IMR-90 (cell line): ENCODE results near the gene IDH3G. TPM values are rescaled to one million over a fixed set of nuclear protein-coding genes. Genes with fewer than 3 reads are reported as not detected.

Source experiments
- ATAC-seq: fragments of 200-7000 bp; cut with Tn5 transposase; 2 replicates; pipeline ENCODE4 v1.9.1; 2020; ENCODE audit warnings: low read depth, mild to moderate bottlenecking, moderate library complexity
- BruUV-seq: library from RNA; stranded (reverse); fragments of 400-500 nt; replicated peaks from 2 replicates; lab custom pipeline; 2021; lab: Mats Ljungman, UMichigan
- CTCF ChIA-PET: fragments of 300-600 bp; formaldehyde crosslinking; extraction: SDS; loops from one replicate; lab custom pipeline; 2021; ENCODE audit warnings: antibody characterized with exemption; lab: Yijun Ruan, JAX
- POLR2A ChIA-PET: fragments of 300-600 bp; sonication (Branson Sonifier 250); formaldehyde crosslinking; loops from one replicate; lab custom pipeline; 2022; ENCODE audit warnings: antibody characterized with exemption; ENCODE audit not compliant: unreplicated experiment; lab: Charles Lee
- DNase-seq: peaks from one replicate; pipeline ENCODE4 v3.0.0; 2013
- H2AFZ ChIP-seq: replicated peaks from 2 replicates; pipeline ENCODE3; 2013; ENCODE audit warnings: low read length, mild to moderate bottlenecking; ENCODE audit not compliant: poor library complexity
- H2AK5ac ChIP-seq: 2 replicates; pipeline ENCODE4 v1.6.1; 2013; ENCODE audit warnings: low read depth, low read length, inconsistent platforms
- H2AK9ac ChIP-seq: replicated peaks from 2 replicates; pipeline ENCODE3; 2013; ENCODE audit warnings: mild to moderate bottlenecking, low read depth, low read length, moderate library complexity; ENCODE audit not compliant: poor library complexity
- H2BK120ac ChIP-seq: 2 replicates; pipeline ENCODE4 v1.6.1; 2013; ENCODE audit warnings: low read depth, low read length, inconsistent platforms
- H2BK15ac ChIP-seq: 3 replicates; pipeline ENCODE4 v1.6.1; 2013; ENCODE audit warnings: low read depth, low read length, inconsistent platforms
- H2BK20ac ChIP-seq: 2 replicates; pipeline ENCODE4 v1.6.1; 2013; ENCODE audit warnings: low read depth, mild to moderate bottlenecking, inconsistent platforms, low read length, moderate library complexity
- H2BK5ac ChIP-seq: 2 replicates; pipeline ENCODE4 v1.6.1; 2013; ENCODE audit warnings: mild to moderate bottlenecking, low read depth, low read length, inconsistent platforms; ENCODE audit not compliant: poor library complexity, severe bottlenecking
- H3K14ac ChIP-seq: replicated peaks from 2 replicates; pipeline ENCODE4 v1.6.1; 2013; ENCODE audit warnings: low read depth, low read length, inconsistent platforms
- H3K18ac ChIP-seq: 2 replicates; pipeline ENCODE4 v1.6.1; 2013; ENCODE audit warnings: low read depth, low read length, control low read depth
- H3K23ac ChIP-seq: 2 replicates; pipeline ENCODE4 v1.6.1; 2013; ENCODE audit warnings: low read depth, low read length, inconsistent platforms
- H3K27ac ChIP-seq: 2 replicates; pipeline ENCODE4 v1.5.1; 2013; ENCODE audit warnings: mild to moderate bottlenecking, control low read depth, low read length; ENCODE audit not compliant: insufficient read depth
- H3K27me3 ChIP-seq: 2 replicates; pipeline ENCODE4 v1.6.1; 2013; ENCODE audit warnings: low read length; ENCODE audit not compliant: control insufficient read depth, insufficient read depth
- H3K36me3 ChIP-seq: 2 replicates; pipeline ENCODE4 v1.6.1; 2013; ENCODE audit warnings: low read length, mixed read lengths; ENCODE audit not compliant: control insufficient read depth, insufficient read depth
- H3K4ac ChIP-seq: 2 replicates; pipeline ENCODE4 v1.6.1; 2013; ENCODE audit warnings: low read depth, low read length, inconsistent platforms
- H3K4me1 ChIP-seq: 2 replicates; pipeline ENCODE4 v1.6.1; 2013; ENCODE audit warnings: low read length, mixed read lengths; ENCODE audit not compliant: control insufficient read depth, insufficient read depth
- H3K4me2 ChIP-seq: 2 replicates; pipeline ENCODE4 v1.6.1; 2013; ENCODE audit warnings: low read depth, mild to moderate bottlenecking, control low read depth, low read length, moderate library complexity
- H3K4me3 ChIP-seq: 2 replicates; pipeline ENCODE4 v1.5.1; 2013; ENCODE audit warnings: low read depth, mild to moderate bottlenecking, control low read depth, low read length, moderate library complexity; ENCODE audit not compliant: insufficient read depth
- H3K56ac ChIP-seq: 2 replicates; pipeline ENCODE4 v1.6.1; 2013; ENCODE audit warnings: low read length, inconsistent platforms; ENCODE audit not compliant: insufficient read depth; ENCODE audit errors: extremely low read depth
- H3K79me1 ChIP-seq, 2 experiments: 2 replicates each; pipeline ENCODE4 v1.6.1; 2013; ENCODE audit warnings: low read length in 2 of 2, inconsistent platforms in 1 of 2, low read depth in 1 of 2
- H3K9ac ChIP-seq: 2 replicates; pipeline ENCODE4 v1.6.1; 2013; ENCODE audit warnings: low read depth, low read length, control low read depth
- H3K9me1 ChIP-seq: 2 replicates; pipeline ENCODE4 v1.6.1; 2013; ENCODE audit warnings: low read length, inconsistent platforms; ENCODE audit not compliant: insufficient read depth
- H3K9me3 ChIP-seq: 2 replicates; pipeline ENCODE4 v1.6.1; 2013; ENCODE audit warnings: low read length; ENCODE audit not compliant: control insufficient read depth, insufficient read depth
- H4K20me1 ChIP-seq: 2 replicates; pipeline ENCODE4 v1.6.1; 2013; ENCODE audit warnings: low read length, inconsistent platforms; ENCODE audit not compliant: insufficient read depth
- H4K5ac ChIP-seq: 2 replicates; pipeline ENCODE4 v1.6.1; 2013; ENCODE audit warnings: mild to moderate bottlenecking, low read depth, low read length, control low read depth
- H4K8ac ChIP-seq, 2 experiments: 2 replicates each; pipeline ENCODE4 v1.6.1; 2013; ENCODE audit warnings: low read depth in 2 of 2, low read length in 2 of 2, control low read depth in 1 of 2, inconsistent platforms in 1 of 2
- H4K91ac ChIP-seq: 2 replicates; pipeline ENCODE4 v1.6.1; 2013; ENCODE audit warnings: low read depth, low read length, inconsistent platforms; ENCODE audit not compliant: insufficient read depth
- BHLHE40 ChIP-seq: fragments of 150-350 bp; IDR thresholded peaks from 2 replicates; pipeline ENCODE4 v1.6.1; 2016; ENCODE audit warnings: mild to moderate bottlenecking, low read depth, low read length
- CHD1 ChIP-seq: IDR thresholded peaks from 2 replicates; pipeline ENCODE4 v1.6.1; 2012; ENCODE audit warnings: low read depth, low read length, improper control_type of control experiment
- ELK1 ChIP-seq: fragments of 150-350 bp; IDR thresholded peaks from 2 replicates; pipeline ENCODE4 v1.6.1; 2016; ENCODE audit warnings: low read depth, mild to moderate bottlenecking, low read length, moderate library complexity, borderline replicate concordance
- MAFK ChIP-seq: IDR thresholded peaks from 2 replicates; pipeline ENCODE4 v1.6.1; 2012; ENCODE audit warnings: low read depth, low read length, improper control_type of control experiment
- MXI1 ChIP-seq: IDR thresholded peaks from 2 replicates; pipeline ENCODE4 v1.6.1; 2012; ENCODE audit warnings: low read depth, mild to moderate bottlenecking, low read length, moderate library complexity, borderline replicate concordance
- RAD21 ChIP-seq: IDR thresholded peaks from 2 replicates; pipeline ENCODE4 v1.6.1; 2012; ENCODE audit warnings: low read length, improper control_type of control experiment
- RCOR1 ChIP-seq: IDR thresholded peaks from 2 replicates; pipeline ENCODE4 v1.6.1; 2012; ENCODE audit warnings: mild to moderate bottlenecking, low read length, improper control_type of control experiment; ENCODE audit not compliant: insufficient replicate concordance
- RFX5 ChIP-seq: IDR thresholded peaks from 2 replicates; pipeline ENCODE4 v1.8.0; 2012; ENCODE audit warnings: low read depth, mild to moderate bottlenecking, low read length, moderate library complexity
- SMC3 ChIP-seq: fragments of 150-350 bp; IDR thresholded peaks from 2 replicates; pipeline ENCODE4 v1.6.1; 2016; ENCODE audit warnings: low read depth, mild to moderate bottlenecking, antibody characterized with exemption, low read length, moderate library complexity
- USF2 ChIP-seq: fragments of 150-350 bp; IDR thresholded peaks from 2 replicates; pipeline ENCODE4 v1.6.1; 2017; ENCODE audit warnings: mild to moderate bottlenecking, antibody characterized with exemption, low read length, low read depth
- WGBS, 2 experiments: methylation state at CpG; one replicate each; pipeline versions ENCODE4 v1.1.5 to v1.1.7; 2013; ENCODE audit warnings: missing lambda C conversion rate in 2 of 2; ENCODE audit not compliant: insufficient read length in 1 of 2; ENCODE audit errors: extremely low coverage in 2 of 2; 5-methylcytosine and 5-hydroxymethylcytosine counted together
- dilution Hi-C: fragments of 300-500 bp; cut with HindIII; formaldehyde crosslinking; loops from one replicate; pipeline ENCODE4 v1.14.3; 2018; ENCODE audit warnings: low sequenced_read_pairs; ENCODE audit not compliant: unreplicated experiment
- in situ Hi-C: fragments of 300-500 bp; cut with MboI; formaldehyde crosslinking; loops from 3 replicates; pipeline ENCODE4 v1.14.3; 2019; ENCODE audit warnings: low sequenced_read_pairs, inconsistent platforms, mixed read lengths
- intact Hi-C: fragments of 100-400 bp; cut with micrococcal nuclease; formaldehyde crosslinking; loops from 2 replicates; pipeline ENCODE4 v1.10.0; 2022
- polyA plus RNA-seq, 3 experiments: library from polyadenylated mRNA; depleted of rRNA; stranded (reverse); fragments of >200 nt; gene quantifications; 2 replicates each; pipeline ENCODE4 v1.2.3, GENCODE V29; 2012; ENCODE audit warnings: low replicate concordance in 1 of 3
- total RNA-seq: library from RNA; depleted of rRNA; stranded (reverse); fragments of >200 nt; gene quantifications from 2 replicates; pipeline ENCODE4 v1.2.3, GENCODE V29; 2012

The IDH3G gene
- total and polyA plus RNA-seq, 2 of the 4 experiments (the other 2 are of a cell fraction) = 79.4 to 85.7 TPM

GRCh38 chrX:153784325-153784967, 9.7 kb downstream of the IDH3G start:
- dilution Hi-C loops = no loop called here
- in situ Hi-C loops = no loop called here

More at GRCh38 chrX:153784325-153784967, 9.7 kb downstream of the IDH3G start:
- Histone ChIP-seq H2BK15ac (no peak overlapping the region), H4K91ac (no peak overlapping the region), H2AFZ (no peak overlapping the region), H3K9me3 (no peaks in the 10 kb centered on the region; the same call in 1 of the 2 replicates), H2BK5ac (no peak overlapping the region), H3K14ac (no peak overlapping the region), H3K27ac (no peak overlapping the region), H3K4ac (no peak overlapping the region), H3K36me3 (peaks cover 14% of the 10 kb centered on the region; the same call in 1 of the 2 replicates), H3K4me3 (no peak overlapping the region), H4K8ac (no peak overlapping the region), H2BK20ac (no peak overlapping the region), H3K79me1 (peaks cover 0 to 3% of the 10 kb centered on the region in 2 experiments; a peak in 1 of 4 replicates), H3K4me2 (no peak overlapping the region), H3K56ac (no peak overlapping the region), H3K27me3 (no peaks in the 10 kb centered on the region), H3K18ac (no peak overlapping the region), H4K20me1 (no peaks in the 10 kb centered on the region), H2AK5ac (no peak overlapping the region), H3K4me1 (no peaks in the 10 kb centered on the region), H3K9me1 (no peaks in the 10 kb centered on the region), H4K5ac (no peak overlapping the region), H3K9ac (no peak overlapping the region), H3K23ac (no peak overlapping the region), H2AK9ac (no peak overlapping the region), H2BK120ac (no peak overlapping the region)
- 70% methylated on average over 3 of the region's 27 CpGs; no CpG with 5 or more reads in 1 of the 2 experiments for WGBS, 2 experiments
- CTCF ChIA-PET = no interaction called here
- DNase-seq (no peak), ATAC-seq (no peak)
- no TSS peak for BruUV-seq
- POLR2A ChIA-PET = no interaction called here
- intact Hi-C loops = no loop called here
- no peak for TF ChIP-seq MXI1
- TF ChIP-seq USF2 = no peak
- TF ChIP-seq SMC3 = no peak
- TF ChIP-seq RFX5 = no peak
- TF ChIP-seq RCOR1 = no peak
- no peak for TF ChIP-seq MAFK
- no peak for TF ChIP-seq BHLHE40
- TF ChIP-seq CHD1 = no peak
- TF ChIP-seq ELK1 = no peak
- no peak for TF ChIP-seq RAD21
